Endothelial cell of umbilical vein (primary cell): ENCODE data around the gene SNAPC2. TPM values are rescaled to one million over a fixed set of nuclear protein-coding genes. Genes with fewer than 3 reads are reported as not detected.

Experiments
- BruUV-seq: library from RNA; stranded (reverse); fragments of 400-500 nt; replicated peaks from 2 replicates; lab custom pipeline; 2021; lab: Mats Ljungman, UMichigan
- CTCF ChIA-PET: fragments of 300-600, 350-600 bp; sonication (Branson Sonifier 250); formaldehyde crosslinking; loops from one replicate; lab custom pipeline; 2021; ENCODE audit warnings: antibody characterized with exemption, inconsistent platforms; lab: Charles Lee
- POLR2A ChIA-PET: fragments of 300-600, 350-600 bp; sonication (Branson Sonifier 250); formaldehyde crosslinking; loops from one replicate; lab custom pipeline; 2021; ENCODE audit warnings: antibody characterized with exemption, inconsistent platforms; lab: Charles Lee
- DNase-seq: peaks from one replicate; pipeline ENCODE4 v3.0.0-alpha.2; 2011; ENCODE audit warnings: low read depth, low spot score
- FAIRE-seq: peaks from 2 replicates; lab custom pipeline; 2011; peaks lifted over from hg19 to GRCh38; lab: Jason Lieb, UNC
- H2AFZ ChIP-seq: 2 replicates; pipeline ENCODE4 v1.6.0; 2012; ENCODE audit warnings: low read depth, low read length, control low read depth, inconsistent platforms
- H3K27ac ChIP-seq: 2 replicates; pipeline ENCODE4 v1.5.1; 2011; ENCODE audit warnings: low read depth, mild to moderate bottlenecking, control low read depth, low read length, moderate library complexity; ENCODE audit not compliant: insufficient read depth
- H3K27me3 ChIP-seq, 2 experiments: 2 replicates each; pipeline versions ENCODE4 v1.6.0 to v1.6.1; 2011; ENCODE audit warnings: low read length in 2 of 2, mixed read lengths in 1 of 2; ENCODE audit not compliant: control insufficient read depth in 2 of 2, insufficient read depth in 2 of 2
- H3K36me3 ChIP-seq, 2 experiments: 2 replicates in 1 of 2; 3 replicates in 1 of 2; pipeline ENCODE4 v1.5.1; 2011; ENCODE audit warnings: low read length in 2 of 2, mild to moderate bottlenecking in 1 of 2, moderate library complexity in 1 of 2; ENCODE audit not compliant: control insufficient read depth in 2 of 2, insufficient read depth in 2 of 2; ENCODE audit errors: extremely low read depth in 1 of 2
- H3K4me1 ChIP-seq: 3 replicates; pipeline ENCODE4 v1.5.1; 2011; ENCODE audit warnings: mild to moderate bottlenecking, low read length; ENCODE audit not compliant: control insufficient read depth, insufficient read depth; ENCODE audit errors: extremely low read depth
- H3K4me2 ChIP-seq: 2 replicates; pipeline ENCODE4 v1.6.1; 2011; ENCODE audit warnings: low read length, control low read depth, mixed read lengths; ENCODE audit not compliant: insufficient read depth
- H3K4me3 ChIP-seq, 3 experiments: fragments of 200-600 bp in 1 of 3; sonication (generic), shearing (Covaris generic) in 1 of 3; replicated peaks in 1 of 3; 2 replicates each; pipeline ENCODE4 v1.5.1; 2011 to 2016; ENCODE audit warnings: control low read depth in 3 of 3, low read length in 3 of 3, mild to moderate bottlenecking in 2 of 3, inconsistent platforms in 1 of 3, low read depth in 1 of 3, moderate library complexity in 1 of 3; ENCODE audit not compliant: insufficient read depth in 1 of 3
- H3K79me2 ChIP-seq: 2 replicates; pipeline ENCODE4 v1.6.0; 2012; ENCODE audit warnings: low read length, inconsistent platforms; ENCODE audit not compliant: control insufficient read depth, insufficient read depth
- H3K9ac ChIP-seq: replicated peaks from 2 replicates; pipeline ENCODE3; 2011; ENCODE audit warnings: low read length, control low read depth; ENCODE audit not compliant: insufficient read depth; ENCODE audit errors: extremely low read depth
- H3K9me1 ChIP-seq: replicated peaks from 3 replicates; pipeline ENCODE4 v1.6.0; 2011; ENCODE audit warnings: mild to moderate bottlenecking, low read length; ENCODE audit not compliant: control insufficient read depth, insufficient read depth; ENCODE audit errors: extremely low read depth
- H3K9me3 ChIP-seq: replicated peaks from 2 replicates; pipeline ENCODE4 v1.5.1; 2012; ENCODE audit warnings: low read length, inconsistent platforms; ENCODE audit not compliant: control insufficient read depth, insufficient read depth
- H4K20me1 ChIP-seq: replicated peaks from 2 replicates; pipeline ENCODE3; 2011; ENCODE audit warnings: mild to moderate bottlenecking, low read length; ENCODE audit not compliant: control insufficient read depth, insufficient read depth; ENCODE audit errors: extremely low read depth
- EZH2 ChIP-seq: IDR thresholded peaks from 2 replicates; pipeline ENCODE4 v1.6.1; 2012; ENCODE audit warnings: borderline replicate concordance, low read depth, mild to moderate bottlenecking, moderate library complexity, low read length, inconsistent platforms; ENCODE audit not compliant: severe bottlenecking
- FOS ChIP-seq: IDR thresholded peaks from 2 replicates; pipeline ENCODE4 v1.6.1; 2011; ENCODE audit warnings: mild to moderate bottlenecking, low read length, moderate library complexity, borderline replicate concordance; ENCODE audit not compliant: insufficient read depth
- GATA2 ChIP-seq: IDR thresholded peaks from 2 replicates; pipeline ENCODE4 v1.7.0; 2011; ENCODE audit warnings: low read depth, mild to moderate bottlenecking, moderate library complexity, mixed read lengths, low read length; ENCODE audit not compliant: insufficient read length, insufficient read depth
- JUN ChIP-seq: IDR thresholded peaks from 2 replicates; pipeline ENCODE4 v1.6.1; 2011; ENCODE audit warnings: borderline replicate concordance, low read depth; ENCODE audit not compliant: insufficient read length, insufficient read depth
- MYC ChIP-seq: IDR thresholded peaks from one replicate; pipeline ENCODE4 v1.6.1; 2011; ENCODE audit warnings: mild to moderate bottlenecking, low read depth, low read length
- POLR2A ChIP-seq: IDR thresholded peaks from 2 replicates; pipeline ENCODE4 v1.6.1; 2012; ENCODE audit warnings: low read depth, mild to moderate bottlenecking, control low read depth, low read length
- POLR2AphosphoS5 ChIP-seq: IDR thresholded peaks from 2 replicates; pipeline ENCODE4 v1.6.1; 2012; ENCODE audit warnings: low read depth, mild to moderate bottlenecking, control low read depth, low read length, moderate library complexity; ENCODE audit not compliant: insufficient read depth
- dilution Hi-C: fragments of 300-500 bp; cut with MboI; formaldehyde crosslinking; loops from one replicate; pipeline ENCODE4 v1.15.0; 2019; ENCODE audit warnings: low sequenced_read_pairs; ENCODE audit not compliant: extremely low pct_ligation_motif_present
- intact Hi-C: fragments of 100-400 bp; cut with micrococcal nuclease; formaldehyde crosslinking; loops from one replicate; pipeline ENCODE4 v1.10.0; 2022
- polyA plus RNA-seq, 4 experiments: library from polyadenylated mRNA; depleted of rRNA in 3 of 4; stranded (reverse) in 3 of 4; unstranded in 1 of 4; fragments of >200 nt; gene quantifications; 2 replicates each; pipeline versions ENCODE4 v1.2.1 to v1.2.3, GENCODE V29; 2011 to 2012; ENCODE audit warnings: missing spikeins in 1 of 4
- total RNA-seq: library from RNA; stranded (reverse); gene quantifications from 2 replicates; pipeline ENCODE4 v1.2.3, GENCODE V29; 2021
- TF ChIP-seq, protein P1 (sequence below): IDR thresholded peaks from 2 replicates; pipeline ENCODE4 v1.6.1; 2011; ENCODE audit not compliant: insufficient read depth, insufficient read length
- TF ChIP-seq, protein P2 (sequence below), 2 donors: IDR thresholded peaks; 1 replicate in 1 of 2; 2 replicates in 1 of 2; pipeline ENCODE4 v1.5.1; 2011; ENCODE audit warnings: low read length in 2 of 2, mild to moderate bottlenecking in 2 of 2, moderate library complexity in 2 of 2, control low read depth in 1 of 2, inconsistent platforms in 1 of 2, low read depth in 1 of 2; ENCODE audit not compliant: insufficient read depth in 1 of 2; ENCODE audit errors: extremely low read depth in 1 of 2

Gene SNAPC2
- total and polyA plus RNA-seq, 2 donors (not counting 3 experiments of a cell fraction or from before 2014, with no cell fraction given), result 23.7 to 25.8 TPM

- dilution Hi-C loops (no loop called here), intact Hi-C loops (loop anchor here (5.0 kb wide), 1 partner anchor 242 kb away; the partner anchor contains the start of gene TRAPPC5)
- no peak overlapping the region for H3K4me3 ChIP-seq
- CTCF ChIA-PET, result interaction anchor here (1.5 to 5.1 kb wide), 3 partner anchors 20 to 356 kb away, joined by 3 to 34 read pairs (median 5); partner anchors contain the start of genes MAP2K7 and TIMM44
- H3K9me3 ChIP-seq, result no peaks in the 10 kb centered on the region
- H3K27me3 ChIP-seq, result no peaks in the 10 kb centered on the region
- no peaks in the 10 kb centered on the region for H3K9me1 ChIP-seq
- POLR2A ChIA-PET, result no interaction called here
- TF ChIP-seq, protein P1, sequence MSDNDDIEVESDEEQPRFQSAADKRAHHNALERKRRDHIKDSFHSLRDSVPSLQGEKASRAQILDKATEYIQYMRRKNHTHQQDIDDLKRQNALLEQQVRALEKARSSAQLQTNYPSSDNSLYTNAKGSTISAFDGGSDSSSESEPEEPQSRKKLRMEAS, result no peak
- TF ChIP-seq MYC (no peak), EZH2 (no peak), FOS (no peak), POLR2AphosphoS5 (no peak), JUN (no peak), GATA2 (no peak), POLR2A (no peak)
- TF ChIP-seq, protein P2, sequence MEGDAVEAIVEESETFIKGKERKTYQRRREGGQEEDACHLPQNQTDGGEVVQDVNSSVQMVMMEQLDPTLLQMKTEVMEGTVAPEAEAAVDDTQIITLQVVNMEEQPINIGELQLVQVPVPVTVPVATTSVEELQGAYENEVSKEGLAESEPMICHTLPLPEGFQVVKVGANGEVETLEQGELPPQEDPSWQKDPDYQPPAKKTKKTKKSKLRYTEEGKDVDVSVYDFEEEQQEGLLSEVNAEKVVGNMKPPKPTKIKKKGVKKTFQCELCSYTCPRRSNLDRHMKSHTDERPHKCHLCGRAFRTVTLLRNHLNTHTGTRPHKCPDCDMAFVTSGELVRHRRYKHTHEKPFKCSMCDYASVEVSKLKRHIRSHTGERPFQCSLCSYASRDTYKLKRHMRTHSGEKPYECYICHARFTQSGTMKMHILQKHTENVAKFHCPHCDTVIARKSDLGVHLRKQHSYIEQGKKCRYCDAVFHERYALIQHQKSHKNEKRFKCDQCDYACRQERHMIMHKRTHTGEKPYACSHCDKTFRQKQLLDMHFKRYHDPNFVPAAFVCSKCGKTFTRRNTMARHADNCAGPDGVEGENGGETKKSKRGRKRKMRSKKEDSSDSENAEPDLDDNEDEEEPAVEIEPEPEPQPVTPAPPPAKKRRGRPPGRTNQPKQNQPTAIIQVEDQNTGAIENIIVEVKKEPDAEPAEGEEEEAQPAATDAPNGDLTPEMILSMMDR (IDR thresholded peaks at IDR 0.05; ENCODE audit: extremely low read depth in 1 of 2, insufficient read depth in 1 of 2, low read depth in 1 of 2, low read length in 2 of 2), result no peak
- H3K4me1 ChIP-seq, result peaks cover 32% of the 10 kb centered on the region
- no peak for DNase-seq
- no peaks in the 10 kb centered on the region for H3K79me2 ChIP-seq
- no peak overlapping the region for H3K9ac ChIP-seq
- peaks cover 0 to 5% of the 10 kb centered on the region in 2 experiments for H3K36me3 ChIP-seq
- BruUV-seq, result no TSS peak
- no peak overlapping the region for H2AFZ ChIP-seq
- no peak overlapping the region for H3K4me2 ChIP-seq
- no peaks in the 10 kb centered on the region for H4K20me1 ChIP-seq
- no peak overlapping the region for H3K27ac ChIP-seq
- no peak for FAIRE-seq
Measured at GRCh38 chr19:7924241-7924640, 4.1 kb downstream of the SNAPC2 start.
